GM19023 (cell line): ENCODE measurements around the gene NUP210L.
"Not testable (repeated sequence)": the region's sequence is repeated elsewhere in the genome, so short reads cannot be mapped to it uniquely, and the experiment has no call there.

Experiments
- ATAC-seq: cut with Tn5 transposase; IDR thresholded peaks from one replicate; pipeline ENCODE4 v1.9.1; 2021; ENCODE audit warnings: mild to moderate bottlenecking, moderate library complexity; ENCODE audit not compliant: unreplicated experiment

The NUP210L gene

DNA sequence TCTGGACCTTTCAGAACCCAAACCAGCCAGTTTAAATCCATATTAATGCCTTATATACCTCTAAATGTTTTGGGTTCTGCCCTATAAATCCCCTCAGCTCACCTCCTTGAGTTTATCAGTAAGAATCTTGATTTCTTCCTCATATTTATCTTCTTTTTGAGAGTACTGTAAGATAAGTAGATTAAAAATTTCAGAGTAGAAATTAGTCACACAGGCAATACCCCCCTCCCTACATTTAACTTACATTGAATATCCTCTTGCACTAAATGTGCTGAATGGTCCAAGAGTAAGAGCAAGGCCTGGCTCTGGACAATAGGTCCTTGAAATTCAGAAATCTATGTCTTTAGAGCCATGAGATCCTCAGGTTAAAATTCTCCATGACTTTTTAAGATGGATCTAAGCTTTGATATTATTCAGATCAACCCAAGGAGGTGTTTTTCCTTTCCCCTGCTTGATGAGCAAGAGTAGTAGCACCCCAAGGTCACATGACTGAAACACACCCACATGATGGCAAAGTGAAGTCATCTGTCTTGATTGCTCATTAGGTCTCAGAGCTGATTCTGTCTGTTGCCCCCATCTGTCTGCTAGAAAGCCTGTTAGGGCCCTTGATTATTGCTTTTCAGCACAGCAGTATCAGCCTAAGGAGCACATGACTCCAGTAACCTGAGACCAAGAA is 15.8 kb upstream of the NUP210L start:
- ATAC-seq = no peak

DNA sequence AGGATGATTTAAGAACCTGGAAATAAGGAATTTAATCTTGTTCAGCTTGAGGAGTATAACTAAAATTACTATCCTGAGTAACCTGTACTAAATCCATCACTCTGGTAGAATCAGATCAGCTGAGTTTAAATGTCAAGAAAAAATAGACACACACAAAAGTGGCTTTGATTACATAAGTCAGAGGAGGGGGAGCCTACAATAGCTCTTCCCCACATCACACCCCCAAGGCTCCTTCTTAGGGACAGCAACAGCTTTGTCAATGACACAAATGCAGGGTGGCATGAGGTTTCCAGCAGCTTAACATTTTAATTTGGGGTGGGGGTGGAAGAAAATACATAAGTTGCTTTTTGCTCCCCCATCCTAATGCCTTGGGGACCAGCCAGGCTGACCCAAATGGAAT is 12.6 kb upstream of the NUP210L start:
- ATAC-seq = no peak

DNA sequence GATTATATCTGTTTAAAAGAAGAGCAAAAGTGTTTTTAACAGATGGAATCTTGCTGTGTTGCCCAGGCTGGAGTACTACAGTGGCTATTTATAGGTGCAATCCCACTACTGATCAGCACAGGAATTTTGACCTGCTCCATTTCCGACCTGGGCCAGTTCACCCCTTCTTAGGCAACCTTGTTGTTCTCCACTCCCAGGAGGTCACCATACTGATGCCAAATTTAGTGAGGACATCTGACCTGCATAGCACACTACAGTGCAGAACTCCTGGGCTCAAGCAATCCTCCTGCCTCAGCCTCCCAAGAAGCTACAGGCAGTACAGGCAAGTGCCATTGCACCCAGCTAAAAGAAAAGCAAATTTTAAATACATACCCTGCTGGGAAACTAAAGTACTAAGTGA is 11.3 kb upstream of the NUP210L start:
- ATAC-seq = no peak

GRCh38 chr1:154159554-154159953 is 4.7 kb upstream of the NUP210L start:
- ATAC-seq = no peak

DNA sequence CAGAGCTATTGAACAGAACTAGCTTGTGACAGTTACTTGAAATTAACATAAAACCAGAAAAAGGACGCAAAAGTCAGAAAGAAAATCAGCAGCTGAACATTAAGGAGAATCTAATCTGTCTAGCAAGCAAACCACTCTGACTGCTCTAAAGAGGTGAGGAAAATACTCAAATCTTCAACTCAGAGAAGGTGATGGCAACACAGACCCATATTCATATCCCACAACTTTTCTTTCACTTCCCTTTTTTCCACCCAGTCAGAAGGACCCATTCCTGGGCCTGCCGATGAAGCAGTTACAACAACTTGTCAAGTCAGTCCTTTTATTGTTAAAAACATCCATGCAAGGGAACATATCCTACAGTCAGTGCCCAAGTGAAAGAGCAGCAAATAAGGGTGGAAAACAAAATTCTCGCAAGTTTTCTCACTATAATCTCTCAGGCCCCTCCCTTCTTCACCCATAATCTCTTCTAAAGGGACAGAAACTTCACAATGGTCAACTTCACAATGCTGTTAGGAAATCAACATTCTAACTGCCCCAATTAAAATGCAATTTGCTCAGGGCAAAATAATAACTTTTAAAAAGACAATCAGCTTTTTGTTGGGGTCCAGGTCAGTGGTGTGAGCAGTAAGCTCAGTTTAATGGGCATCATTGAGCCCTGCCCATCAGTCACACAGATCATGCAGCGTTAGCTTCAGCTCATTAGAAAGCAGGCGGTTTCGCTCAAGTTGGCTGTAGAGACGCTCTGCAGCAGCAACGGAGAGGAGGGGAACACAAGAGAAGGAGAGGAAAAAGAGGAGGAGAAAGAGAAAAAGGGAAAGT is 3.6 kb upstream of the NUP210L start:
- ATAC-seq = no peak

DNA sequence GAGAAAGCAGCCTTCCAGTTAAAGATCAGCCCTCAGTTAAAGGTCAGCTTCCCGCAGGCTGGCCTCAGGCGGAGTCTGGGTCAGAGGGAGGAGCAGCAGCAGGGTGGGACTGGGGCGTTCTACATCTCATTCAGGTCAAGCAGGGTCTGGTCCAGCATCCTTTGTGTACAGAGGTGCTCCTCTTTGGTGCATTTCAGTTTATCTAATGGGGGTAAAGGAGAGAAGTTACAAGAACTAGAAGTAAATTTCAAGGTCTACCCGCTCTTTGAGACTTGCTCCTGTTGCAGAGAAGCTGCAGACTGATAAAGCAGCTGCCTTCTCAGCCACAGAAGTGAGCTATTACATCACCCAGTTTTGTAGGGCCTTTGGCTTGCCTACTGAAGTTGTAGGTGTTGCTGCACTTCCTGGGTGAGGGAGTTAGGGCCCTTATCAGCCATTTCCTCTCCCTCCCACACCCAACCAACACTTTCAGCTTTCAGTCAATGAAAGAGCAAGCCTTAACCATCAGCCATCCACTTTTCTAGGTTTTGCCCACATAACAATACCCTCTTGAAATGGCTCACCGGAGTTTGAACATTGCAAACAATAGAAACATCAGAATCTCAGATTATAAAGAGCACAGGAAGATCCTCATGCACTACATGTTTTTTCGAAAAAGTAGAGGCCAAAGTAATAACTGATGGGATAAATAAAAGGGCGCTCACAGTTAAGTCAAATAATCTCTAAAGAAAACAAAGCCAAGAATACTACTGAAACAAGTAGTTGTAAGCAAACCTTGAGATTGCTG is 2.8 kb upstream of the NUP210L start:
- ATAC-seq = peak; percentile 86

GRCh38 chr1:154155251-154155650 is 378 bp upstream of the NUP210L start:
- no peak for ATAC-seq

GRCh38 chr1:154154053-154154452 is 820 bp downstream of the NUP210L start:
- no peak for ATAC-seq

DNA sequence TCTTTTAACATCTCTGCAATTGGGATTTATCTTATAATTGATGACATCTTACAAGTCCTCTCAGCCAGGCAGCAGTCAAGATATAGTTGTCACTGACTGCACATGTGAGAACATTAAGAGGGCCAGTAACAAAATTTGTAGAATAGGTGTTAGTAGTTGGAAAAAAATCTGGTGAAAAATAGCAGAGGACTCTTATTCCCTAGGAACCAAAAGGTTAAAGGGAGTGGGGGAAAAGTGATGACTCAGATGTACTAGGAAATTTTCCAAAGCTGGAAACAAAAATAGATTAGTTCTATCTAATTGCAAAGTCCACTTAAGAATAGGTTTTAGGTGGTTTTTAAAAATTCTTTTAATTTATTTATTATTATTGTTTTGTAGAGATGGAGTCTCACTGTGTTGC is 3.6 kb downstream of the NUP210L start:
- no peak for ATAC-seq

GRCh38 chr1:154148807-154149206 is 6.1 kb downstream of the NUP210L start:
- no peak for ATAC-seq

GRCh38 chr1:154147505-154147904 is 7.4 kb downstream of the NUP210L start:
- not testable (repeated sequence) for ATAC-seq

DNA sequence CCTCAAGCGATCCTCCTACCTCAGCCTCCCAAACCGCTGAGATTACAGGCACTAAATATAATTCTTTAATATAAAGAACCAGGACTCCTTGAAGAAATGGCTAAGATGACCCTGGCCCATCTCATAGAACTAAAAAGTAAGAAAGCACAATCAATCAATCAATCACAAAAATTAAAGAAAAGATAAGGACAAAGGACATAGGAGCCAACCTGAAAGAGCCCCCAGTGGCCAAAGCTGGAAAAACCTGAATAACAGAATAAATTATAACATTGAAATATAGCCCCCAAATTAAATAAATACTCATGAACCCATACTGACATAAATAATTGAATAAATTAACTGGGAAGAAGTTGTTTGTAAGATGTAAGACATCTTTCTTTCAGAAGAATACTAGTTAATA is 8.9 kb downstream of the NUP210L start:
- no peak for ATAC-seq

- no peak for ATAC-seq
Measured at GRCh38 chr1:154142358-154142757, 12.5 kb downstream of the NUP210L start.

GRCh38 chr1:154141240-154141639 is 13.6 kb downstream of the NUP210L start:
- ATAC-seq = no peak

- no peak for ATAC-seq
Measured at GRCh38 chr1:154137888-154138287, 17.0 kb downstream of the NUP210L start.

DNA sequence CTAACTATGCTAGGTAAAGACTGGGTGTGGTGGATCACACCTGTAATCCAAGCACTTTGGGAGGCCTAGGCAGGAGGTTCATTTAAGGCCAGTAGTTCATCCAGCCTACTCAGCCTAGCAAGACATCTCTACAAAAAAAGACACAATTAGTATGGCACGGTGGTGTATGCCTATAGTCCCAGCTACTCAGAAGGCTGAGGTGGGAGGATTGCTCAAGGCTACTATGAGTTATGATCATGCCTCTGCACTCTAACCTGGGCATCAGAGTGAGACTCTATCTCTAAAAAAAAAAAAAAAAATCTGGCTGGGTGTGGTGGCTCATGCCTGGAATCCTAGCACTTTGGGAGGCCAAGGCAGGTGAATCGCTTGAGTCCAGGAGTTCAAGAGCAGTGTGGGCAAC is 21.6 kb downstream of the NUP210L start:
- no peak for ATAC-seq

DNA sequence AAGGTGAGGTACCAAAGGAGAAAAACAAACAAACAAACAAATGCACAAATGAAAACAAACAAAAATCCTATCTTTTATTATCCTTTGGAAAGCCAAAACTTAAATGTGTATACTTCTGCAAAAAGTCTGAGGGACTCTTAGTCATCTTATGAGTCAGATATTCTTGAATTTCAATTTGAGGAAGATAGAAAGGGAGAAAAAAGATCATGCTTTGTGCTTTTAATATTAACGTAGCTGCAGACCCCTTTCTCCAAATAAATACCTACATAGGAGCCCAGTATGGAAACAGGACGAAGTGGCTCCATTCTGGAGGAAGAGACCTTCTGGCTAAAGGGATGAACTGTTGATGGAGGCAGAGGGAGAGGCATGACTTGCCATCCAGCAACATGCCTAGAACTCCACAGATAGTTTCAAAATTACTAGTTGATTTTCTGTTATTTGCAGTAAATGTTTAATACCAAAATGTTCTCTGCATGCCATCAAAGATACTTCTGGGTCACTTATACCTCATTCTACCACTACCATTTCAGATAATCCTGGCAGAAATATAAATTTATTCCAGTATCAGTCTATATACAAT is 25.4 kb downstream of the NUP210L start:
- ATAC-seq = no peak

- not testable (repeated sequence) for ATAC-seq
Measured at GRCh38 chr1:154123205-154123604, 31.7 kb downstream of the NUP210L start.

DNA sequence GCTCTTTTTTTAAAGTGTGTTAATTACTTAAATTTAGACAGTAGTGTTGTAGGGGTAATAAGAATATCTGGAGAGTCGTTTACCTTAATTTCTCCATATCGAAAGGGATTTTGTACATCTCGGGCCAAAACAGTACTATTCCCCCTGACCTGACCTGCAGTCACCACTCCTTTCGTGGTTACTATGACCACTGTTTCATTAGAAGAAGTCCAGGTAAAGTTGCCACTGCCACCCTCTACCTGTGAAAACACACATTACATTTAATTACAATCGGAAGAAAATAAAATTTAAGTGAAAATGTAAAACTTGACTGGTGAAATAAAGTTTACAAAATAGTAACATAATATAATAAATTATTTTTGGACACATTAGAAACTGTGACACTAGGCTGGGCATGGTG is 37.2 kb downstream of the NUP210L start:
- no peak for ATAC-seq

- no peak for ATAC-seq
Measured at GRCh38 chr1:154115180-154115579, 39.7 kb downstream of the NUP210L start.

DNA sequence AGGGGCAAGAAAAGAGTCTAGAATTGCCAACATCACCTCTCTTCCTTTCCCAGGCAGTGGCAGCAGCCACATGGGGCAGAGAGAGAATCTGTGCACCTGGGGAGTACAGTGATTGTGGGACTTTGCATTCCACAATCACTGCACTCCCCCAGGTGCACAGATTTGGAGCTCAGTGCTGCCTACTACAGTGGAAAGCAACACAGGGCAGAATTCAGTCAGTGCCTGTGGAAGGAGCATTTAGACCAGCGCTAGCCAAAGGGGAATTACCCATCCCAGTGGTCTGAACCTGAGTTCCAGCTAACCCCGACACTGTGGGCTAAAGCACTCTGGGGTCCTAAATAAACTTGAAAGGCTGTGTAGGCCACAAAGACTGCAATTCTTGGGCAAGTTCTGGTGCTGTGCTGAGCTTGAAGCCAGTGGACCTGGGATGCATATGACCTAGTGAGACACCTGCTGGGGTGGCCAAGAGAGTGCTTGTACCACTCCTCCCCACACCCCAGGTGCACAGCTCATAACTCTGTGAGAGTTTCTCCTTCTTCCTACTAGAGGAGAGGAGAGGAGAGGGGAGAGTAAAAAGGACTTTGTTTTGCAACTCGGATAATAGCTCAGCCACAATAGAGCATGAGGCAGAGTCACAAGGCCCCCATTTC is 50.3 kb downstream of the NUP210L start:
- no peak for ATAC-seq
